Gastroesophageal sphincter (tissue), 4 donors: ENCODE data around the gene KRT40. TPM values are rescaled to one million over a fixed set of nuclear protein-coding genes. Genes with fewer than 3 reads are reported as not detected.

Source experiments
- ATAC-seq: fragments of 150-250 bp; one replicate; pipeline ENCODE4 v1.9.1; 2016; ENCODE audit warnings: mild to moderate bottlenecking, moderate library complexity
- H3K27ac ChIP-seq, 4 donors: fragments of 200-600 bp; sonication (generic) in 3 of 4; 1 replicate in 3 of 4; 2 replicates in 1 of 4; pipeline ENCODE4 v1.5.1; 2016 to 2019
- H3K27me3 ChIP-seq: fragments of 200-600 bp; sonication (generic); one replicate; pipeline ENCODE4 v1.5.1; 2019
- H3K36me3 ChIP-seq, 2 donors: fragments of 200-600 bp; sonication (generic); one replicate each; pipeline ENCODE4 v1.5.1; 2019; ENCODE audit warnings: control low read depth in 1 of 2
- H3K4me1 ChIP-seq, 3 donors: fragments of 200-600 bp; sonication (generic); 1 replicate in 2 of 3; 2 replicates in 1 of 3; pipeline ENCODE4 v1.5.1; 2016 to 2019; ENCODE audit warnings: control low read depth in 2 of 3
- H3K4me3 ChIP-seq, 2 donors: fragments of 200-600 bp; sonication (generic); one replicate each; pipeline ENCODE4 v1.5.1; 2019; ENCODE audit warnings: mild to moderate bottlenecking in 1 of 2, moderate library complexity in 1 of 2
- H3K9me3 ChIP-seq, 3 donors: fragments of 200-600 bp; sonication (generic); one replicate each; pipeline ENCODE4 v1.5.1; 2017 to 2019; ENCODE audit warnings: control low read depth in 2 of 3
- EP300 ChIP-seq: sonication (generic); formaldehyde crosslinking; IDR thresholded peaks from one replicate; pipeline ENCODE4 v1.6.1; 2017; ENCODE audit warnings: antibody characterized with exemption, mild to moderate bottlenecking
- POLR2A ChIP-seq, 2 donors: fragments of 450-650 bp; IDR thresholded peaks; one replicate each; pipeline ENCODE4 v1.6.1; 2017; ENCODE audit warnings: antibody characterized with exemption in 2 of 2, mild to moderate bottlenecking in 2 of 2, moderate library complexity in 1 of 2
- POLR2AphosphoS5 ChIP-seq: sonication (generic); formaldehyde crosslinking; IDR thresholded peaks from one replicate; pipeline ENCODE4 v1.6.1; 2017; ENCODE audit warnings: antibody characterized with exemption
- WGBS, 2 donors: methylation state at CpG; one replicate each; pipeline ENCODE4 v1.1.5; 2018; ENCODE audit warnings: low coverage in 1 of 2; 5-methylcytosine and 5-hydroxymethylcytosine counted together
- total RNA-seq, 4 donors: library from RNA; depleted of rRNA; stranded (reverse); fragments of >200 nt; gene quantifications; one replicate each; pipeline ENCODE4 v1.1.0, GENCODE V29; 2016
- TF ChIP-seq, protein P1 (sequence below), 4 experiments: fragments of 200-600 bp in 2 of 4; fragments of 450-650 bp in 2 of 4; sonication (generic) in 1 of 4; IDR thresholded peaks; one replicate each; pipeline ENCODE4 v1.5.1; 2017 to 2019; ENCODE audit warnings: antibody characterized with exemption in 4 of 4, mild to moderate bottlenecking in 2 of 4, moderate library complexity in 2 of 4

Gene KRT40
- total RNA-seq, 4 donors from 2014 or later, result not detected

- 76% methylated on average over 10 of the region's 13 CpGs; no CpG with 5 or more reads in 1 of the 2 donors for WGBS, 2 donors
- ATAC-seq, result no peak
- TF ChIP-seq POLR2AphosphoS5 (no peak), EP300 (no peak), POLR2A (IDR thresholded peaks at IDR 0.05) (no peak)
- TF ChIP-seq, protein P1, sequence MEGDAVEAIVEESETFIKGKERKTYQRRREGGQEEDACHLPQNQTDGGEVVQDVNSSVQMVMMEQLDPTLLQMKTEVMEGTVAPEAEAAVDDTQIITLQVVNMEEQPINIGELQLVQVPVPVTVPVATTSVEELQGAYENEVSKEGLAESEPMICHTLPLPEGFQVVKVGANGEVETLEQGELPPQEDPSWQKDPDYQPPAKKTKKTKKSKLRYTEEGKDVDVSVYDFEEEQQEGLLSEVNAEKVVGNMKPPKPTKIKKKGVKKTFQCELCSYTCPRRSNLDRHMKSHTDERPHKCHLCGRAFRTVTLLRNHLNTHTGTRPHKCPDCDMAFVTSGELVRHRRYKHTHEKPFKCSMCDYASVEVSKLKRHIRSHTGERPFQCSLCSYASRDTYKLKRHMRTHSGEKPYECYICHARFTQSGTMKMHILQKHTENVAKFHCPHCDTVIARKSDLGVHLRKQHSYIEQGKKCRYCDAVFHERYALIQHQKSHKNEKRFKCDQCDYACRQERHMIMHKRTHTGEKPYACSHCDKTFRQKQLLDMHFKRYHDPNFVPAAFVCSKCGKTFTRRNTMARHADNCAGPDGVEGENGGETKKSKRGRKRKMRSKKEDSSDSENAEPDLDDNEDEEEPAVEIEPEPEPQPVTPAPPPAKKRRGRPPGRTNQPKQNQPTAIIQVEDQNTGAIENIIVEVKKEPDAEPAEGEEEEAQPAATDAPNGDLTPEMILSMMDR (IDR thresholded peaks at IDR 0.05), result no peak
Observed at GRCh38 chr17:40978575-40979151, 5.5 kb downstream of the KRT40 start.

GRCh38 chr17:40975516-40975915 is 8.6 kb downstream of the KRT40 start:
- Histone ChIP-seq H3K4me1 (peaks cover 0 to 3% (median 0%) of the 10 kb centered on the region in 3 donors), H3K27me3 (peaks cover 20% of the 10 kb centered on the region), H3K4me3 (no peak overlapping the region), H3K9me3 (no peaks in the 10 kb centered on the region), H3K36me3 (no peaks in the 10 kb centered on the region), H3K27ac (no peak overlapping the region)
- TF ChIP-seq, protein P1 (IDR thresholded peaks at IDR 0.05), result no peak
- no peak for TF ChIP-seq POLR2A (IDR thresholded peaks at IDR 0.05)
- no peak for TF ChIP-seq POLR2AphosphoS5
- TF ChIP-seq EP300, result no peak
- no peak for ATAC-seq

More at GRCh38 chr17:40978575-40979151, 5.5 kb downstream of the KRT40 start:
- Histone ChIP-seq H3K4me1 (peaks cover 0 to 8% (median 0%) of the 10 kb centered on the region in 3 donors), H3K36me3 (no peaks in the 10 kb centered on the region), H3K27ac (no peak overlapping the region), H3K27me3 (peaks cover 25% of the 10 kb centered on the region), H3K4me3 (no peak overlapping the region), H3K9me3 (no peaks in the 10 kb centered on the region)

- H3K4me3 ChIP-seq, result no peak overlapping the region
- no peaks in the 10 kb centered on the region for H3K36me3 ChIP-seq
- TF ChIP-seq EP300, result no peak
- TF ChIP-seq POLR2AphosphoS5, result no peak
- TF ChIP-seq, protein P1 (IDR thresholded peaks at IDR 0.05), result no peak
- no peak for TF ChIP-seq POLR2A (IDR thresholded peaks at IDR 0.05)
- H3K27ac ChIP-seq, result no peak overlapping the region
- WGBS, 2 donors, result 82 to 90% methylated on average over 1 to 3 of the region's 3 CpGs
- no peaks in the 10 kb centered on the region for H3K9me3 ChIP-seq
- no peaks in the 10 kb centered on the region for H3K4me1 ChIP-seq
- H3K27me3 ChIP-seq, result peaks cover 20% of the 10 kb centered on the region
- ATAC-seq, result no peak
Observed at GRCh38 chr17:40974366-40974765, 9.8 kb downstream of the KRT40 start.

- no peak for ATAC-seq
- no peaks in the 10 kb centered on the region for H3K4me1 ChIP-seq
- H3K27me3 ChIP-seq, result no peaks in the 10 kb centered on the region
- no peaks in the 10 kb centered on the region for H3K36me3 ChIP-seq
- WGBS, 2 donors, result 71 to 100% methylated on average over 1 of the region's 1 CpG
- TF ChIP-seq POLR2AphosphoS5, result no peak
- TF ChIP-seq POLR2A (IDR thresholded peaks at IDR 0.05), result no peak
- H3K9me3 ChIP-seq, result no peaks in the 10 kb centered on the region
- H3K27ac ChIP-seq, result no peak overlapping the region
- no peak overlapping the region for H3K4me3 ChIP-seq
Observed at GRCh38 chr17:40967582-40967981, 16.5 kb downstream of the KRT40 start.

DNA sequence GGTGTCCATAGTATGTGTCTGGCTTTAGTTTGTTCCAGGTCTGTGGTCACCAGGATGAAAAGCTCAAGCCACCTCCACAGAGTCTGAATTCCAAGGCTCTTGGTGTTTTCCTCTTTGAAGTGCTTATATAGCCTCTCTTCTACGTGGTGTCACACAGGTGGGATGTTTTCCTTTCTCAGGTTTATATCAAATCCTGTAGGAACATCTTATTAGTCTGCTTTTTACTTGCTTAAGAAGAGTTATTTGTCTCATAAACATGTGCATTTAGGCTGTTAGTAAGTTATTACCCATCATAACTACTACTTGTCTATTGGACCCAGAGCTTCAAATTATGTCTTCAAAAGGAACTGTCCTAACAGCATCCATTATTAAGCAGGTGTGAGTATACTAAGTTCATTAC is 17.3 kb downstream of the KRT40 start, which contains the start of gene KRT39:
KRT39 (minus strand) TSS at position 101 of the 400 bp plus-strand sequence; CDS start at position 9, 92 bp downstream.
- TF ChIP-seq POLR2A (IDR thresholded peaks at IDR 0.05) (no peak), EP300 (no peak), POLR2AphosphoS5 (no peak)
- TF ChIP-seq, protein P1 (IDR thresholded peaks at IDR 0.05), result no peak
- Histone ChIP-seq H3K4me3 (no peak within 1 kb of the TSS), H3K4me1 (no peaks in the 10 kb centered on the region), H3K36me3 (no peaks in the 10 kb centered on the region), H3K27ac (no peak within 1 kb of the TSS), H3K9me3 (no peaks in the 10 kb centered on the region), H3K27me3 (no peaks in the 10 kb centered on the region)
- WGBS, 2 donors, result 50 to 57% methylated on average over 1 of the region's 1 CpG
- no peak for ATAC-seq
